ENCODE measurements around the gene TGFA.

Gene TGFA

DNA sequence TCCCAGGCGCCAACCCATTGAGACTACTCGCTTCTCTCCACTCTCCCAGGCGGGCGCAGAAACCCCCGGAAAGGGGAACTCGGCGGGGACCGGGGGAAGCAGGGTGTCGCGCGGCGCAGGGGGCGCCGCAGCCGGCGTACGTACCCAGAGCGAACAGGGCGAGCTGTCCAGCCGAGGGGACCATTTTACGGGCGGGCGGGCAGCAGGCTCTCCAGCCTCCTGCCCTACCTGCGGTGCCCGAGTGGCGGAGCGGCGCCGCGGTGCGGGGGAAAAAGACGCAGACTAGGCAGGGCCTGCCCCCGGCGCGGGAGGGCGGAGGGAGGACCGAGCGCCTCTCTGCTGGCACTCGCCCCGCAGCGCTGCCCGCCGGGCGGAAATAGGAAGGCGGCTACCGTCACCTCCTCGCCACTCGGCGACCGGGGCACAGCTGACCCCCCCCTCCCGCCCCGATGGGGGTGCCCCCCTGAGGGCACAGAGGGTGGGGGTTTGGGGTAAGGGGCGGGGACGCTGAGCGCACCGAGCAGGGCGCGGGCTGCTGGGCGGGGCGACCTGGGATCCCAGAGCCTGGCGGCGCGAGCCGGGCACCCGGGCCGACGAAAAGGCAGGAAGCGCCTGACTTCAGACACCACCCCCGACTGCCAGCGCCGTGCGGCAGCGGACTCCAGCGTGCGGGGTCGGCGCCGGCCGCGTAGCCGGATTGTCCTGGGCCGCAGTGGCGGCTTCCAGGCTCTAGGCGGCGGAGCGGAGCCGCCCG is at the start of gene TGFA:
TGFA (minus strand) TSS at position 243 of the 754 bp plus-strand sequence; CDS start at position 184, 59 bp downstream.
- DNase-seq (ENCODE audit: low read depth), result peak; percentile 56

- no peak for DNase-seq (ENCODE audit: low read depth)
These were observed 49.4 kb upstream of the TGFA start for GRCh38 chr2:70603066-70603465.

- no peak for DNase-seq (ENCODE audit: low read depth)
These were observed 44.6 kb upstream of the TGFA start for GRCh38 chr2:70598197-70598596.

- no peak for DNase-seq (ENCODE audit: low read depth)
These were observed 43.1 kb upstream of the TGFA start for GRCh38 chr2:70596739-70597138.

DNA sequence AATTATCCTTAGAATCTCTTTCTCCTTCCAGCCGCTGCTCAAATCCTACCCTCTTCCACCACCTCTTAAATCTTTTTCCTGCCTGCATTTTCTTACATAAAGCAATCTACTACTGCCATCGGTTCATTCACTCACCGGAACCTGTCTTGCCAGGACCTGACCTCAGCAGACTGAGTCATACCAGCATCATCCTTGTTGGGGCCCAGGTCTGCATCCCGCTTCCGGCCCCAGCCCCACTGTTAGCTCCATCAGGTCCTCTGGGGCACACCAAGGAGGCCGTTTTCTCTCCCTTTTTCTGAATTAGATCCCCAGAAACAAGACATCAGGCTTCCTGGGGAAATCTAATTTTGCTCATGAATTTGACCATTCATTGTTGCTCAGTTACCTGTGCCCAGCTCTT is 42.7 kb upstream of the TGFA start:
- no peak for DNase-seq (ENCODE audit: low read depth)

DNA sequence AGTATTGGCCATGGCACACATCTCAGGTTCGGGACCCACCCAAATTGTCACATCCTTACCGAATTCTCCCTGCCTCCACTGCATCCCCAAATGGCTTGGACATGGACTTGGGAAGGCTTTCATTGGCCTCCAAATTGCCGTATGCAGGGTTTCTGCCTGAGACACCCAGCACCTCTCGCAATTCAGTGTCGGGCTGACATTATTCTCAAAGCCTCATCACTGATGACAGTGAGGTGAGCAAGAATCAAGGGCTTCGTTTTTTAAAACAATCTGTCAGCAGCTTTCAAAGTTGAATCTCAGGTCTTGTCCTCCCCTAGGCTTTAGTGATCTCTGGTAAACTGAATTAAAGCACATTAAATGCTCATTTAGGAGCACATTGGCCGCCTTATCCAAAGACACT is 29.5 kb upstream of the TGFA start:
- DNase-seq (ENCODE audit: low read depth), result no peak

GRCh38 chr2:70580352-70580751 is 26.7 kb upstream of the TGFA start:
- DNase-seq (ENCODE audit: low read depth), result no peak

DNA sequence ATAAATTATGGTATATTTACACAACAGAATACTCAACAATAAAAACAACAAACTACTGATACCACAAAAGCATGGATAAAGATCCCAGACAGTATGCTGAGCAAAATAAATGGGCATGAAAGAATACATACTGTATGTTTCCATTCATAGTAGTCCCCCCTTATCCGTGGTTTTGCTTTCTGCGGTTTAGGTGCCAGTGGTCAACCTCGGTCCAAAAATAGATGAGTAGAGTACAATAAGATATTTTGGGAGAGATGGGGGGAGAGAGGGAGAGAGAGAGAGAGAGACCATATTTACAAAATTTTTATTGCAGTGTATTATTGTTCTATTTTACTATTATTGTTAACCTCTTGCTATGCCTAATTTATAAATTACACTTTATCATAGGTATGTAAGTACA is 21.0 kb upstream of the TGFA start:
- no peak for DNase-seq (ENCODE audit: low read depth)

DNA sequence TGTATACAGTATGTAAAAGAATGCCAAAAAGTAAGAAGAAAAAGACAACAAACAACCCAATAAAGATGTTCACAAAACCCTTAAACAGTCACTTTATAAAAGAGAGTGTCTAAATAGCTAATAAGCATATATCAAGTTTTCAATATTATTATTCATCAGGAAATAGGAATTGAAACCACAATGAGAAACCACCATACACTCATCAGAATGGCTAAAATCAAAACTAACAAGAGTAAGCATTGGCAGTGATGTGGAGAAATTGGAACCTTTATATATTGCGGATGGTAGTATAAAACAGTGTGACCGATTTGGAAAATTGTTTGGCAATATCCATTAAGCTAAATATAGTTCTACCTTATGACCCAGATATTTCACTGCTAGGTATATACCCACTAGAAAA is 20.5 kb upstream of the TGFA start:
- DNase-seq (ENCODE audit: low read depth), result no peak

GRCh38 chr2:70570041-70570661 is 16.5 kb upstream of the TGFA start:
- DNase-seq (ENCODE audit: low read depth), result no peak

DNA sequence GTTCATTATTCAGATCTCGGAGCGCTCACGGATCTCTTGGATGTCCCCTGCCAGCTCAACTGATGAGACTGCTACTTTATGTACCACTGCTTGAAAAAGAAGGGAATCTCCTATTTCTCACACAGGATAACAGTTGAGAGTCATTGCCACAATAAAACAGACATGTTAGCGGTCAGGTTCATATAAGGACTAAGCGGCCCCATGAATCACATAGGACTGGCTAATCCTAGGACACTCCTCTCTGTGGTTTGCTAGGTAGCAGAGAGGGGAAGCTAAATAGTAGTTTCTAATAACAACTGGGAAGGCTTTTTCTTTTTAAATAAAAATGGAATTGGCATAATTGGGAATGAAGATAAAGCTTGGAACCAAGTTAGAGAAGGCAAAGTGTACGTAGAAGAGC is 15.9 kb upstream of the TGFA start:
- no peak for DNase-seq (ENCODE audit: low read depth)

DNA sequence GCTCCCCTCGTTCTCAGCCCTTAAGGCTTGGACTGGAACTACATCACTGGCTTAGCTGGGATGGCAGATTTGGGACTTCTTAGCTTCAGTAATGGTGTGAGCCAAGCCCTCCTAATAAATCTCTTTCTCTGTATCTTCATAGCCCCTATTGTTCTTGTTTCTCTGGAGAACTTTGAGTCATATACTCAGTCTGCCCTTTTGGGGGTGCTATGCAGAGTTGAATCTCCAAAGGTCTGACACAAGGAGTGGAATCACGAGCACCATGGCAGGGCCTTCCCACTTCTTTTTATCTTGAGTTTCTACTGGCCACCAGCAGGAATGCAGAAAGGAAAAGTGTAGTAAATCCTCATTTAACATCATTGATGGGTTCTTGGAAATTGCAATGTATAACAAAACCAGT is 13.3 kb upstream of the TGFA start:
- DNase-seq (ENCODE audit: low read depth), result no peak

DNA sequence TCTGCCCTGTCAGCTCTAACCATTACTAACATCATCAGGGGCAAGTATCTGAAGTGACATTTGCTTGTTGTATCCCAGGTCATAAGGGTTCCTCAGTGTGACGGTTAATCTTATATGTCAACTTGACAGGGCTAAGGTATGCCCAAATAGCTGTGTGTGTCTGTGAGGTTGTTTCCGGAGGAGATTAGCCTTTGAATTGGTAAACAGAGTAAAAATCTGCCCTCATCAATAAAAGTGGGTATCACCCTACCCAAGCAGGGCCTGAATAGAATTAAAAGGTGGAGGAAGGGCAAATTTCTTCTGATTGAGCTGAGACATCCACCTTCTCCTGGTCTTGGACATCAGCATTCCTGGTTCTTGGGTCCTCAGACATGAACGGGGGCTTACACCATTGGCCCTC is 12.8 kb upstream of the TGFA start:
- DNase-seq (ENCODE audit: low read depth), result no peak

DNA sequence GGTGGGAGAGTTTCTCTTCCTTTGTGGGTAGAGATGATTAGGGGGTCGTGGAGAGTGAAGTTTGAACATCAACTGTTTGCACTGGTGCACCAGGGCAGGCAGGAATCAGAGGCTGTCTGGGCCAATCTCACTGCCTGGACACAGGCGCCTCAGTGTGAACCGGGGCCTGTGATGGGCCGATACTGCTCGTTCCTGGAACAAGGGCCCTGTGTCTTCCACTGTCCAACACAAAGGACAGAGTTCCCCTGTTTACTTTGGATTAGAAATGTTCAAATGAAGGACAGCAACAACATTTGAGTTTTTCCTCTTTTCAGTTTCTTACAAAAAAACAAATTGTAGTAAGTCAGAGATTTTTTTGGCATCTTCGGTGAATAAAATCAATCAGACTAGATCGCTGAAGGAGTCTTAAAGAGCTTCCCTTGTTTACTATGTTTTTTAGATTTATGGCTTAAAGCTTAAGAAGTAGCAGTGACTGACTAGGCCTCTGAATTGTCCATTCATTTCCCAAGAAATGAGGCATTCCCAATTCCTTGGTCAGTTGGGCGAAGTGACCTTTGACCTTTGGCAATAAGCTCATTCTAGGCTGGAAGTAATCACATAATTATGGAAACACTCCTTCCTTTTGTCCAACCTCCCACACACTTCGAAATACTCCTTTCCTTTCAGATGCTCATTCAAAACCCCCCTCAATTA is 11.6 kb upstream of the TGFA start:
- DNase-seq (ENCODE audit: low read depth), result no peak

DNA sequence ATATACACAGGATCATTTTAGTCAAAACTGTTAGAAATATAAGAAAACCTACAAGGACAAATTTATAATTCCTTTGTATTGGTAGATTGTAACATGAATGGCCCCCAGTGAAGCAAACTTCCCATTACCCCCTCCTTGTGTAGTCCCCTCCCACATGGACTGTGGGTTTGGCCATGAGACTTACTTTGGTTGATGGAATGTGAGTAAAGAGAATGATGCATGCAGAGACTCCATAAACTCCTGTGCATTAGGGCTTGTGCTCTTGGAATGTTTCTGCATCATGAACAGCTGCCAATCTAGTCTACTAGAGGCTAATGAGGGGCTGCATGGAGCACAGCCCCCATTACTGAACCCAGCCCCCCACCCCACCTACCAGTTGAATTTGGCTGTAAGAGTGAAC is 8.3 kb upstream of the TGFA start:
- no peak for DNase-seq (ENCODE audit: low read depth)

- DNase-seq (ENCODE audit: low read depth), result no peak
These were observed 6.8 kb upstream of the TGFA start for GRCh38 chr2:70560442-70560841.

DNA sequence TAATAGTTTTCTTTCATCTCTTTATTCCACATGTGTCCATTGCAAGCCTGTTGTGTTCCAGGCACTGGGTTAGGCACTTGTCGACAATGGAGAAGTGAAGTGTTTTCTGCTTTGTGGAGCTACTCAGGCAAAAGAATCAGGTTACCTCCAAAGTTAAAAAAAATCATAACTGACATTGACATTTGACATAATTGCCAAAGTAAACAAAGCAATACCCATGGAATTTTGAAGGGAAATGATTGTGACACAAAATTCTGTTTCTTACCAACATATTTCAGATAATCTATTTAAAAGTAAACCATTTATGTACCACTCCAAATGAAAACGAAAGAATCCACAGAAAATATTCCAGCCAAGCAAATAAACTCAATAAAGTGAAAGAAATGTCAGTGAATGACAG is 6.4 kb upstream of the TGFA start:
- no peak for DNase-seq (ENCODE audit: low read depth)

DNA sequence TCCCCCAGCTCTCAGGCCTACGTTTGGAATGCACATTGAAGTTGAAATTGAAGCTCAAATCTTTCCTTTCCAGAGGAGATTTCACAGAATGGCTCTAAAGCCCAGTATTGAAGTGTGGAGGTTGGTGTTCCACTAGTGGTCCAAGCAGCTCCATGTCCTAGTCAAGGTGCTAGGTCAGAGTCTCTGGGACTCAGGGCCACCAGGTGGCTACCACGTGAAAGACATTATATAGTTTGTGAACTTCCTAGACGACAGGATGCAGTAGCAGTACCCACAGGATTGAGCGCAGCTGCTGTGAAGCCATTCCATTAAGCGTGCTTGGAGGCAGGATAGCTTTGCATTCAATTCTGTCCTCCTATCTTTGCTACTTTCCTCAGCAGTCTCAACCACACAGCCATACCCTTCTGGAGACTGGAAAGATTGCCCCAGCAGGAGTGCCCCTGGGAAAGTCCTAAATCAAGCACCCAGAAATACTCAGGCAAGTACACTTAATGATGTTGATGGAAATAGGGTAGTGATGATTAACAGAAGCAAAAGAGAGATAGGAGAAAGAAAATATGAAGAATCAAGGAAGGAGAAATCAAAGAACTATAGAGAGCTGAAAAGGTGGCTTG is 4.7 kb upstream of the TGFA start:
- no peak for DNase-seq (ENCODE audit: low read depth)

GRCh38 chr2:70557171-70557838 is 3.7 kb upstream of the TGFA start:
- DNase-seq (ENCODE audit: low read depth), result no peak

- DNase-seq (ENCODE audit: low read depth), result no peak
These were observed 3.0 kb upstream of the TGFA start for GRCh38 chr2:70556608-70557007.

DNA sequence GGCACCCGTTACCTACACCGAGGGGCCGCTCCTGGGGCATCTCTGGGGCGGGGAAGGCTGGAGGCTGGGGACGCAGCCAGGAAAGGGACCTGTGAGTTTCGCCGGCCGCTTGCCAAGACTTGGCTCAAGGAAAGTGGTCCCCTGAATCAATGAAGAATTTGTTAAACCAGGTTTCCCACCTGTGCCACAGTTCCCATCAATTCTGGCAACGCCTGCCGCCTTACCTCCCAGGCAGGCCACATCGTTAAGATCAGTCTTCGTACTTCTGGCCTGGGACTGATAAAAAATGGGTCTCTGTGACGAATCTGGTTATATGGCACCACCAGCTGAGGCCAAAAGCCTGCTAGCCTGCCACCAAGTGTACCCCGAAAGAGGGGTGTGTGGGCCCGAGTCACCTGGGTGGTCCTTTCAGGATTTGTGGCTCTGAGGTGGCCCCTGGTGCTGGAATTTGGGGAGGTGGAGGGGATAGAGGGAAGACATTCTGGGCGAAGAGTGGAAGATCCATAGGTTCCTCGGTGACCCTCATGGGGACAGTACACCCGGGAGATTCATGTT is 789 bp upstream of the TGFA start:
- DNase-seq (ENCODE audit: low read depth), result no peak

- DNase-seq (ENCODE audit: low read depth), result no peak
These were observed 367 bp downstream of the TGFA start for GRCh38 chr2:70553334-70553583.

Measured in activated T-helper 9 cell treated with anti-CD3 and anti-CD28 coated beads, Interleukin-2, amount 50 U/mL, for 16 hours (primary cell).